GM21360 (cell line): ENCODE data around the gene CDH23.

Experiments used
- ATAC-seq: cut with Tn5 transposase; IDR thresholded peaks from one replicate; pipeline ENCODE4 v1.9.1; 2021; ENCODE audit warnings: mild to moderate bottlenecking, moderate library complexity; ENCODE audit not compliant: unreplicated experiment

Gene CDH23

DNA sequence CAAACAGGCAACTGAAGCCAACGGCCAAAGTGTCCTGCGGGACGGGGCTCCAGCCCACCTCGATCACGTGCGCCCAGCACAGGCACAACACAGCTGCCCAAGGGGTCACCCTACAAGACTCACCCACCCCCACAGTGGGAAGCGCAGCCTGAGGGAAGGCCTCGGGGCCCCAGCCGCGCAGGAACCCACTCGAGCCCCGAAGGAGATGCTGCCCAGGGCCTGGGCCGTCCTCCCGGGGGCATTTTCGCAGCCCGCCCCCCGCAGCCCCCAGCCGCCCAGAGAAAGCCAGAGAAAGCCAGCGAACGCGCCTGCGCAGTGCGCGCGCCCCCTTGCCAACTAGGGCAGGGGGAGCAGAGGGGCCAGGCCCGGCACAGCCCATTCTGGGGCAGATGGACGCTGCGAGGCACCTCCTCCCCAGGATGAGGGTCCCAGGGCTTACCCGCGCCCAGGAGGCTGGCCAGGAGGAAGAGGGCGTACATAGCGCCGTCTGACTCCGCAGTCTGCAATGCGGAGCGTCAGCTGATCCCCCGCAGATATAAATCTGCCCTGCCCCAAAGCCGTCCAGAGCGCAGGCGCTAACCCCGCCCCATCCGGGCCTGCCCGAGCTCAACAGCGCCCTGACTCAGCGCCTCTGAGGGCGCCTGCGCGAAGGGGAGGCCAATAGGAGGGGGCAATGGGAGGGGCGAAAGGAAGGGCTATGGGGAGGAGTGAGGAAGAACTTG lies 454.2 kb downstream of the CDH23 start, which contains the start of gene PSAP:
Gene PSAP (minus strand): TSS at position 509 of the 722 bp plus-strand sequence. CDS start 30 bp downstream, at position 479.
- peak; percentile 93 for ATAC-seq

- peak; percentile 9 for ATAC-seq
Observed at GRCh38 chr10:71851465-71852095, 454.9 kb downstream of the CDH23 start.

GRCh38 chr10:71852355-71852937 lies 455.7 kb downstream of the CDH23 start:
- ATAC-seq = no peak

DNA sequence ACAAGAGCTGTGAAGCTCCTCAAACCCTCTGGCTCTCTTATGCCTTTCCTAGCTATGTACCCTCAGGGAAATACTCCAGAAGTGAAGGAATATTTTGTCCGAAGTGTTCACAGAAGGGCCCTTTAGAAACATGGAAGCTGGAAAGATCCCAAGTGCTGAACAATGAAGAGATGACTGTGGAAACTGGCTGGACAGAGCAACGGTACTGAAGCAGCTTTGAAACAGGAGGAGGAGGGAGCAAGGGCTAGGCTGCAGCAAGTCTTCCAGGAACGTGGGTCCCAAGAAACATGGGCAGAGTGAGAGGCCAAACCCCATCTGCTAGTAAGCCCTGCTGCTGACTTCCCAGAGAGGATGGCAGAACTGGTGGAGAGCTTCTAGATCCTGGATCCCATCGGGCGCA lies 457.3 kb downstream of the CDH23 start:
- no peak for ATAC-seq

- ATAC-seq = no peak
Observed at GRCh38 chr10:71856619-71857018, 459.9 kb downstream of the CDH23 start.

GRCh38 chr10:71857934-71858890 lies 461.5 kb downstream of the CDH23 start:
- ATAC-seq = no peak

DNA sequence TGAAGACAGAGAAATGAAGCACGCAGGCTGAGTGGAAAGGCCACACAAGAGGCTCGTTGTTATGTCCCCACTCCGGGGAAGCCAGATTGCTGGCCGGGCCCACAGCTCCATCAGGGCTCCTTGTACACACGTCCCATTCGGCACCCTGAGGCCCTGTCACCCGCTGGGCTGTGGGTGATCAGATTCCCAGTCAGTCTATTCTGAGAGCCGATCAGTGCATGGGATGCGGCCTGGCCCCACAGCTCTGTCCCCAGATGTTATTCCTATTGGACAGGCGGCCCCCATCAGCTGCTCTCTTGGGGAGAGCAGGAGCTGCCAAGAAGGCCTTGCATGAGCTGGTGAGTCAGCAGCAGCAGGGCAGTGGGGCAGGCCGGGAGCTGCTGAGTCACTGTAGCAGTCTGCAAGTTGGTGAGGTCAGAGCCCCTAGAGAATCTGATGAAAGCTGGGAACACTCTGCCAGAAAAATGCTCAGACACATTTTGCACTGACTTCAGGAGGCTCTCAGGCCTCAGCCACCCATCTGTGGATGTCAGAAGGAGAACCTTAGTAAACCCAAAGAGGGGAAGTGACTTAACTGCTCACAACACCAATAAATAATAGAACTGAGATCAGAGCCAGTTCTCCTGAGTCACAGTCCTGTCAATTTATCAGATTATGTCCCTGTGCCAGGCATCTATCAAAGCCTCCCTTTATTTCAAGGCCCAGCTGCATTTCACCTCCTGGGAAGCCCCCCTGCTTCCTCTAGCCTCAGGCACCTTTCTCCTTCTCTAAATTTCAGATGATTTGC lies 463.7 kb downstream of the CDH23 start:
- ATAC-seq = no peak

DNA sequence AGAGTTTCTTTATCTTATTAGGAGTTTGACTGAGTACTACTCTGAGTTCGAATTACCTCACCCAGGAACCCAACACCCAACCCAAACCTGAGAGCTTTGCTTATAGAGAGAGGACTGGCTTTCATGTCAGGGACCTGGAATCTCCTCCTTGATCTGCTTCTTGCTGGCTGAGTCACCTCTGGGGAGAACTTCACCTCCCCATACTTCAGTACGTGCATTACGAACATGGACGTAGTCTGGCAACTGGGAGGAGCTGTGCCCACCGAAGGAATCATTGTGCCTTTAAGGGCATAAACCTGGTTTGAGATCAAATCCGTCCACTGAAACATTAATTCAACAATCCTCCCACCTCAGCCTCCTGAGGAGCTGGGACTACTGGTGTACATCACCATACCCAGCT lies 466.5 kb downstream of the CDH23 start:
- ATAC-seq = no peak

DNA sequence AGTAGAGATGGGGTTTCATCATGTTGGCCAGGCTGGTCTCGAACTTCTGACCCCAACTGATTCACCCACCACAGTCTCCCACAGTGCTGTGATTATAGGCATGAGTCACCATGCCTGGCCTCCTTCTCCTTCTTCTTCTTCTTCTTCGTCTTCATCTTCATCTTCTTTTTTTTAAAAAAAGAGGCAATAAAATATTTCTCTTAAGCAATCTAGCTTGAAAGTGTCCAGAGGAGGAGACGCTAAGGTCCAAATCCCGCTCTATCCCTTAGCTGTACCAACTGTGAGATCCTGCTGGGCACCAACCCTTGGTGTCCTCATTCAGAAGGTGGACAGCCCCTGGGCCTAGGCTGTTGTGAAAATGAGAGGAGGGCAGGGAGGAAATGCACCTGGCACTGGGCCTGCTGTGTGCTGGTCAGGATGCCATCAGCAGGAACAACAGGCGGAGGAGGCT lies 468.2 kb downstream of the CDH23 start:
- no peak for ATAC-seq
